Mononuclear cell (primary cell): ENCODE data around the gene DHX8. TPM values are rescaled to one million over a fixed set of nuclear protein-coding genes. Genes with fewer than 3 reads are reported as not detected.
"Not testable (repeated sequence)": the region's sequence is repeated elsewhere in the genome, so short reads cannot be mapped to it uniquely, and the experiment has no call there.

Source experiments
- H3K27me3 ChIP-seq: 2 replicates; pipeline ENCODE4 v1.6.0; 2011; ENCODE audit warnings: low read length, control low read depth; ENCODE audit not compliant: insufficient read depth
- H3K4me1 ChIP-seq: 2 replicates; pipeline ENCODE4 v1.5.1; 2011; ENCODE audit warnings: mild to moderate bottlenecking, low read length, control low read depth; ENCODE audit not compliant: insufficient read depth
- H3K4me3 ChIP-seq: 2 replicates; pipeline ENCODE4 v1.5.1; 2011; ENCODE audit warnings: mild to moderate bottlenecking, low read length, moderate library complexity
- H3K9me3 ChIP-seq: 2 replicates; pipeline ENCODE4 v1.5.1; 2011; ENCODE audit warnings: low read depth, mild to moderate bottlenecking, control low read depth, low read length
- total RNA-seq: library from RNA; depleted of rRNA; stranded (reverse); fragments of >200 nt; gene quantifications from one replicate; pipeline ENCODE4 v1.2.3, GENCODE V29; 2012

DHX8 gene
- total RNA-seq, 1 donor = 87.4 TPM

- Histone ChIP-seq H3K9me3 (no peaks in the 10 kb centered on the region), H3K27me3 (no peaks in the 10 kb centered on the region), H3K4me3 (no peak overlapping the region), H3K4me1 (no peaks in the 10 kb centered on the region)
Observed at GRCh38 chr17:43475494-43476089, 8.2 kb upstream of the DHX8 start.

- not testable (repeated sequence) for H3K4me3 ChIP-seq, H3K4me1 ChIP-seq, H3K9me3 ChIP-seq, H3K27me3 ChIP-seq
Observed at GRCh38 chr17:43476306-43476705, 7.5 kb upstream of the DHX8 start.

GRCh38 chr17:43477832-43478634 lies 5.7 kb upstream of the DHX8 start:
- H3K4me1 ChIP-seq = peaks cover 3% of the 10 kb centered on the region
- no peak overlapping the region for H3K4me3 ChIP-seq
- no peaks in the 10 kb centered on the region for H3K27me3 ChIP-seq
- no peaks in the 10 kb centered on the region for H3K9me3 ChIP-seq

GRCh38 chr17:43479948-43480347 lies 3.8 kb upstream of the DHX8 start:
- H3K4me1 ChIP-seq = peaks cover 15% of the 10 kb centered on the region
- no peaks in the 10 kb centered on the region for H3K9me3 ChIP-seq
- no peaks in the 10 kb centered on the region for H3K27me3 ChIP-seq
- H3K4me3 ChIP-seq = no peak overlapping the region

GRCh38 chr17:43482103-43483012 lies 1.4 kb upstream of the DHX8 start:
- H3K4me3 ChIP-seq = no peak overlapping the region
- H3K9me3 ChIP-seq = no peaks in the 10 kb centered on the region
- no peaks in the 10 kb centered on the region for H3K27me3 ChIP-seq
- H3K4me1 ChIP-seq = peaks cover 31% of the 10 kb centered on the region

GRCh38 chr17:43490621-43491020 lies 6.8 kb downstream of the DHX8 start:
- Histone ChIP-seq H3K4me3 (no peak overlapping the region), H3K9me3 (no peaks in the 10 kb centered on the region), H3K4me1 (peaks cover 13% of the 10 kb centered on the region), H3K27me3 (no peaks in the 10 kb centered on the region)

GRCh38 chr17:43509440-43509839 lies 25.7 kb downstream of the DHX8 start:
- not testable (repeated sequence) for H3K27me3 ChIP-seq, H3K9me3 ChIP-seq, H3K4me1 ChIP-seq, H3K4me3 ChIP-seq

- H3K9me3 ChIP-seq, H3K27me3 ChIP-seq, H3K4me3 ChIP-seq: not testable (repeated sequence)
Observed at GRCh38 chr17:43511199-43511598, 27.4 kb downstream of the DHX8 start.

GRCh38 chr17:43515656-43516055 lies 31.9 kb downstream of the DHX8 start:
- H3K27me3 ChIP-seq = no peaks in the 10 kb centered on the region
- no peaks in the 10 kb centered on the region for H3K4me1 ChIP-seq
- no peak overlapping the region for H3K4me3 ChIP-seq
- no peaks in the 10 kb centered on the region for H3K9me3 ChIP-seq

More at GRCh38 chr17:43511199-43511598, 27.4 kb downstream of the DHX8 start:
- not testable (repeated sequence) for H3K4me1 ChIP-seq

- Histone ChIP-seq H3K4me3 (no peak overlapping the region), H3K4me1 (no peaks in the 10 kb centered on the region), H3K27me3 (no peaks in the 10 kb centered on the region), H3K9me3 (no peaks in the 10 kb centered on the region)
Observed at GRCh38 chr17:43517161-43517560, 33.4 kb downstream of the DHX8 start.

- Histone ChIP-seq H3K27me3 (no peaks in the 10 kb centered on the region), H3K4me1 (no peaks in the 10 kb centered on the region), H3K9me3 (no peaks in the 10 kb centered on the region), H3K4me3 (no peak overlapping the region)
Observed at GRCh38 chr17:43517615-43518386, 34.0 kb downstream of the DHX8 start.

- Histone ChIP-seq H3K9me3 (no peaks in the 10 kb centered on the region), H3K4me1 (no peaks in the 10 kb centered on the region), H3K4me3 (no peak overlapping the region), H3K27me3 (no peaks in the 10 kb centered on the region)
Observed at GRCh38 chr17:43521389-43521788, 37.6 kb downstream of the DHX8 start.

- no peaks in the 10 kb centered on the region for H3K9me3 ChIP-seq
- no peak overlapping the region for H3K4me3 ChIP-seq
Observed at GRCh38 chr17:43524945-43525575, 41.3 kb downstream of the DHX8 start.

GRCh38 chr17:43526886-43527648 lies 43.3 kb downstream of the DHX8 start:
- H3K4me3 ChIP-seq = no peak overlapping the region
- no peaks in the 10 kb centered on the region for H3K9me3 ChIP-seq
- peaks cover 6% of the 10 kb centered on the region for H3K4me1 ChIP-seq
- H3K27me3 ChIP-seq = no peaks in the 10 kb centered on the region

More at GRCh38 chr17:43524945-43525575, 41.3 kb downstream of the DHX8 start:
- no peaks in the 10 kb centered on the region for H3K27me3 ChIP-seq
- H3K4me1 ChIP-seq = peaks cover 3% of the 10 kb centered on the region
